SK-N-SH (cell line): Measurements from ENCODE around the gene DGCR8. TPM values are rescaled to one million over a fixed set of nuclear protein-coding genes. Genes with fewer than 3 reads are reported as not detected.

Experiments
- CTCF ChIA-PET: fragments of 300-600, 350-600 bp; formaldehyde crosslinking; extraction: SDS; loops from one replicate; lab custom pipeline; 2021; lab: Yijun Ruan, JAX
- POLR2A ChIA-PET: fragments of 350-600 bp; sonication (Branson Sonifier 250); formaldehyde crosslinking; extraction: SDS; loops from one replicate; lab custom pipeline; 2020; ENCODE audit warnings: antibody characterized with exemption, inconsistent platforms; lab: Yijun Ruan, JAX
- DNase-seq: peaks from one replicate; pipeline ENCODE4 v3.0.0; 2012
- H2AFZ ChIP-seq: fragments of 200-600 bp; sonication (generic); 2 replicates; pipeline ENCODE4 v1.8.1; 2016; ENCODE audit warnings: antibody characterized with exemption, mild to moderate bottlenecking, low read depth
- H3F3A ChIP-seq: fragments of 200-600 bp; sonication (generic); replicated peaks from 2 replicates; pipeline ENCODE3; 2016; ENCODE audit warnings: antibody characterized with exemption, mild to moderate bottlenecking; ENCODE audit not compliant: insufficient read depth
- H3K27ac ChIP-seq, 2 experiments: fragments of 200-500 bp in 1 of 2; fragments of 200-600 bp in 1 of 2; sonication (Bioruptor generic) in 1 of 2; sonication (generic), shearing (Covaris generic) in 1 of 2; 2 replicates each; pipeline versions ENCODE4 v1.5.1 to v1.6.1; 2014 to 2016; ENCODE audit warnings: low read depth in 2 of 2, inconsistent platforms in 1 of 2, low read length in 1 of 2, mild to moderate bottlenecking in 1 of 2, mixed read lengths in 1 of 2
- H3K27me3 ChIP-seq: fragments of 200-600 bp; sonication (generic), shearing (Covaris generic); 2 replicates; pipeline ENCODE4 v1.6.1; 2016; ENCODE audit warnings: mixed run types; ENCODE audit not compliant: insufficient read depth
- H3K36me3 ChIP-seq, 2 experiments: fragments of 200-500 bp in 1 of 2; fragments of 200-600 bp in 1 of 2; sonication (Bioruptor generic) in 1 of 2; sonication (generic) in 1 of 2; replicated peaks in 1 of 2; 2 replicates each; pipeline versions ENCODE3 to v1.5.1; 2014 to 2016; ENCODE audit warnings: low read length in 1 of 2, mild to moderate bottlenecking in 1 of 2; ENCODE audit not compliant: insufficient read depth in 2 of 2, control insufficient read depth in 1 of 2
- H3K4me1 ChIP-seq, 2 experiments: fragments of 200-500 bp in 1 of 2; fragments of 200-600 bp in 1 of 2; sonication (Bioruptor generic) in 1 of 2; sonication (generic), shearing (Covaris generic) in 1 of 2; 2 replicates each; pipeline versions ENCODE4 v1.5.1 to v1.6.1; 2014 to 2016; ENCODE audit warnings: low read depth in 1 of 2, low read length in 1 of 2, mixed run types in 1 of 2; ENCODE audit not compliant: insufficient read depth in 2 of 2, control insufficient read depth in 1 of 2
- H3K4me2 ChIP-seq: fragments of 200-600 bp; sonication (generic), shearing (Covaris generic); 2 replicates; pipeline ENCODE4 v1.6.1; 2017; ENCODE audit warnings: mixed run types
- H3K4me3 ChIP-seq, 2 experiments: fragments of 200-500 bp in 1 of 2; fragments of 200-600 bp in 1 of 2; sonication (Bioruptor generic) in 1 of 2; sonication (generic), shearing (Covaris generic) in 1 of 2; 2 replicates each; pipeline versions ENCODE4 v1.5.1 to v1.8.1; 2014 to 2016; ENCODE audit warnings: low read depth in 2 of 2, inconsistent platforms in 1 of 2, low read length in 1 of 2, mild to moderate bottlenecking in 1 of 2, mixed read lengths in 1 of 2, moderate library complexity in 1 of 2
- H3K79me2 ChIP-seq: fragments of 200-600 bp; sonication (generic); 2 replicates; pipeline ENCODE4 v1.8.1; 2017; ENCODE audit warnings: mild to moderate bottlenecking; ENCODE audit not compliant: insufficient read depth
- H3K9ac ChIP-seq: fragments of 200-600 bp; sonication (generic); 2 replicates; pipeline ENCODE4 v1.6.1; 2017; ENCODE audit warnings: mixed run types
- H3K9me2 ChIP-seq: fragments of 200-600 bp; sonication (generic); 2 replicates; pipeline ENCODE4 v1.6.1; 2017; ENCODE audit warnings: mixed run types
- H3K9me3 ChIP-seq: fragments of 200-600 bp; sonication (generic); 2 replicates; pipeline ENCODE4 v1.6.1; 2017; ENCODE audit warnings: mixed run types, mild to moderate bottlenecking, moderate library complexity
- H4K20me1 ChIP-seq: fragments of 200-600 bp; sonication (generic); 2 replicates; pipeline ENCODE4 v1.6.1; 2017; ENCODE audit warnings: mild to moderate bottlenecking, mixed run types; ENCODE audit not compliant: insufficient read depth
- CTCF ChIP-seq: fragments of 200-600 bp; sonication (generic); IDR thresholded peaks from 2 replicates; pipeline ENCODE4 v1.6.1; 2017; ENCODE audit warnings: antibody characterized with exemption, mild to moderate bottlenecking, moderate library complexity
- EZH2phosphoT487 ChIP-seq: fragments of 200-600 bp; sonication (generic); IDR thresholded peaks from 2 replicates; pipeline ENCODE4 v1.6.1; 2017; ENCODE audit warnings: low read depth, mixed run types, mild to moderate bottlenecking, antibody characterized with exemption, moderate library complexity, borderline replicate concordance
- FOSL2 ChIP-seq: IDR thresholded peaks from 2 replicates; pipeline ENCODE4 v1.4.0; 2012; ENCODE audit warnings: low read depth, mild to moderate bottlenecking, moderate library complexity, borderline replicate concordance
- FOXJ3 ChIP-seq: sonication (generic); formaldehyde crosslinking; IDR thresholded peaks from 2 replicates; pipeline ENCODE4 v1.5.1; 2020; ENCODE audit warnings: mild to moderate bottlenecking, missing genetic modification reagents
- GABPA ChIP-seq: IDR thresholded peaks from 2 replicates; pipeline ENCODE4 v1.4.0; 2012; ENCODE audit warnings: low read depth, mild to moderate bottlenecking
- IRF3 ChIP-seq: fragments of 150-350 bp; IDR thresholded peaks from 2 replicates; pipeline ENCODE4 v1.6.1; 2016; ENCODE audit warnings: mild to moderate bottlenecking, low read depth, low read length
- MEF2A ChIP-seq: IDR thresholded peaks from 2 replicates; pipeline ENCODE4 v1.4.0; 2012; ENCODE audit warnings: low read depth, borderline replicate concordance
- RAD21 ChIP-seq: IDR thresholded peaks from 2 replicates; pipeline ENCODE4 v1.6.1; 2012; ENCODE audit warnings: mild to moderate bottlenecking, low read length
- RFX5 ChIP-seq: IDR thresholded peaks from 2 replicates; pipeline ENCODE4 v1.6.1; 2012; ENCODE audit warnings: mild to moderate bottlenecking, improper control_type of control experiment, low read length
- SMC3 ChIP-seq: IDR thresholded peaks from 2 replicates; pipeline ENCODE4 v1.6.1; 2012; ENCODE audit warnings: low read depth, low read length, improper control_type of control experiment
- TAF1 ChIP-seq: IDR thresholded peaks from 2 replicates; pipeline ENCODE4 v1.6.1; 2012; ENCODE audit warnings: low read depth, mild to moderate bottlenecking, low read length, moderate library complexity, borderline replicate concordance
- ZBTB33 ChIP-seq: IDR thresholded peaks from 2 replicates; pipeline ENCODE4 v1.4.0; 2012; ENCODE audit warnings: low read depth, borderline replicate concordance
- WGBS: methylation state at CpG from one replicate; pipeline ENCODE4 v1.1.6; 2017; ENCODE audit warnings: low lambda C conversion rate; 5-methylcytosine and 5-hydroxymethylcytosine counted together
- polyA plus RNA-seq, 3 experiments: library from polyadenylated mRNA; depleted of rRNA; stranded (reverse); fragments of >200 nt; gene quantifications; 2 replicates each; pipeline ENCODE4 v1.2.3, GENCODE V29; 2012
- TF ChIP-seq, protein P1 (sequence below): IDR thresholded peaks from 2 replicates; pipeline ENCODE4 v1.4.0; 2012; ENCODE audit warnings: low read depth, borderline replicate concordance
- TF ChIP-seq, protein P2 (sequence below): fragments of 150-350 bp; IDR thresholded peaks from 2 replicates; pipeline ENCODE4 v1.6.1; 2017; ENCODE audit warnings: antibody characterized with exemption, low read length, low read depth, borderline replicate concordance

DGCR8 gene
- polyA plus RNA-seq, 1 of the 3 experiments (the other 2 are of a cell fraction), result 26.5 TPM

- Histone ChIP-seq H3K36me3 (peaks cover 0 to 9% of the 10 kb centered on the region in 2 experiments), H3K4me2 (no peak overlapping the region), H3K9ac (no peak overlapping the region), H3K4me1 (no peaks in the 10 kb centered on the region), H3K4me3 (no peak overlapping the region), H3K27me3 (no peaks in the 10 kb centered on the region), H3K27ac (no peak overlapping the region), H3F3A (peaks cover 2% of the 10 kb centered on the region), H2AFZ (no peak overlapping the region), H3K9me3 (no peaks in the 10 kb centered on the region)
- CTCF ChIA-PET, result interaction anchor here (1.1 to 1.9 kb wide), 2 partner anchors 8 to 49 kb away, joined by 3 to 7 read pairs; no protein-coding TSS in a partner anchor
- TF ChIP-seq, protein P1, sequence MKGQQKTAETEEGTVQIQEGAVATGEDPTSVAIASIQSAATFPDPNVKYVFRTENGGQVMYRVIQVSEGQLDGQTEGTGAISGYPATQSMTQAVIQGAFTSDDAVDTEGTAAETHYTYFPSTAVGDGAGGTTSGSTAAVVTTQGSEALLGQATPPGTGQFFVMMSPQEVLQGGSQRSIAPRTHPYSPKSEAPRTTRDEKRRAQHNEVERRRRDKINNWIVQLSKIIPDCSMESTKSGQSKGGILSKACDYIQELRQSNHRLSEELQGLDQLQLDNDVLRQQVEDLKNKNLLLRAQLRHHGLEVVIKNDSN, result no peak
- TF ChIP-seq FOSL2 (no peak), RFX5 (no peak), FOXJ3 (CRISPR knock-in tag) (no peak)
- TF ChIP-seq, all 33 proteins: peak for 0
- POLR2A ChIA-PET, result no interaction called here
- no peak for DNase-seq
- 76% methylated on average over 11 of the region's 11 CpGs for WGBS
- Histone ChIP-seq H3K9me2 (no peaks in the 10 kb centered on the region), H4K20me1 (no peaks in the 10 kb centered on the region), H3K79me2 (no peaks in the 10 kb centered on the region)
Observed at GRCh38 chr22:20062766-20063083, 17.3 kb upstream of the DGCR8 start.

GRCh38 chr22:20063271-20064139 is 16.5 kb upstream of the DGCR8 start:
- no peak overlapping the region for H3K27ac ChIP-seq
- no peaks in the 10 kb centered on the region for H3K9me2 ChIP-seq
- H3K79me2 ChIP-seq, result no peaks in the 10 kb centered on the region
- no peak overlapping the region for H3K4me3 ChIP-seq
- WGBS, result 96% methylated on average over 10 of the region's 27 CpGs
- peaks cover 0 to 9% of the 10 kb centered on the region in 2 experiments for H3K36me3 ChIP-seq
- peaks cover under 1% of the 10 kb centered on the region for H3F3A ChIP-seq
- H3K4me1 ChIP-seq, result no peaks in the 10 kb centered on the region
- ChIA-PET POLR2A (no interaction called here), CTCF (no interaction called here)
- no peak overlapping the region for H2AFZ ChIP-seq
- H3K27me3 ChIP-seq, result no peaks in the 10 kb centered on the region
- no peaks in the 10 kb centered on the region for H3K9me3 ChIP-seq
- no peaks in the 10 kb centered on the region for H4K20me1 ChIP-seq
- H3K4me2 ChIP-seq, result no peak overlapping the region
- TF ChIP-seq FOXJ3 (CRISPR knock-in tag), result no peak
- TF ChIP-seq RAD21, result no peak
- TF ChIP-seq GABPA, result no peak
- TF ChIP-seq TAF1, result no peak
- TF ChIP-seq, protein P2, sequence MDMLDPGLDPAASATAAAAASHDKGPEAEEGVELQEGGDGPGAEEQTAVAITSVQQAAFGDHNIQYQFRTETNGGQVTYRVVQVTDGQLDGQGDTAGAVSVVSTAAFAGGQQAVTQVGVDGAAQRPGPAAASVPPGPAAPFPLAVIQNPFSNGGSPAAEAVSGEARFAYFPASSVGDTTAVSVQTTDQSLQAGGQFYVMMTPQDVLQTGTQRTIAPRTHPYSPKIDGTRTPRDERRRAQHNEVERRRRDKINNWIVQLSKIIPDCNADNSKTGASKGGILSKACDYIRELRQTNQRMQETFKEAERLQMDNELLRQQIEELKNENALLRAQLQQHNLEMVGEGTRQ, result no peak
- no peak for TF ChIP-seq MEF2A
- no peak for DNase-seq
- no peak overlapping the region for H3K9ac ChIP-seq

DNA sequence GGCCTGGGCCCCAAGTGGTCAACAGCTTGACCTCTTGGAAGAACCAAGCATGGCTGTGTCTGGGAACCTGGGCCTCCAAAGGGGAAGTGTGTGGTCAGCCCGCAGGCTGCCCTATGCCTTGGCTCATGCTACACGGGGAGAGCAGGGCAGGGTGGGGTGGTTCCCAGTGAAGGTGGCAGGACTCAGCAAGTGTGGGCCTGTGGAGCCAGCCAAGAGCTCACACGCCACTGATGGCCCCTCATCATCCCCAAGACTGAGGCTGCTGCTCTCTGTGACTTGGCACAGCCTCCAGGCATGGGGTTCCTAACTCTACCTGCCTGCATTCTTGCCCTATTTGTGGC is 15.9 kb upstream of the DGCR8 start:
- Histone ChIP-seq H3K9me2 (no peaks in the 10 kb centered on the region), H3K27me3 (no peaks in the 10 kb centered on the region), H3K27ac (no peak overlapping the region), H3K9ac (no peak overlapping the region), H3K4me1 (no peaks in the 10 kb centered on the region), H2AFZ (no peak overlapping the region), H3K4me3 (no peak overlapping the region), H3K9me3 (no peaks in the 10 kb centered on the region), H3K79me2 (no peaks in the 10 kb centered on the region), H4K20me1 (no peaks in the 10 kb centered on the region), H3K4me2 (no peak overlapping the region), H3K36me3 (peaks cover 0 to 9% of the 10 kb centered on the region in 2 experiments), H3F3A (no peaks in the 10 kb centered on the region)
- POLR2A ChIA-PET, result no interaction called here
- CTCF ChIA-PET, result no interaction called here
- DNase-seq, result no peak
- WGBS, result no CpG with 5 or more reads among the region's 3 CpGs
- no peak for TF ChIP-seq FOXJ3 (CRISPR knock-in tag)
- no peak for TF ChIP-seq RFX5
- no peak for TF ChIP-seq SMC3
- TF ChIP-seq CTCF, result no peak
- TF ChIP-seq ZBTB33, result no peak
- TF ChIP-seq EZH2phosphoT487, result no peak
- TF ChIP-seq IRF3, result no peak
